HEK293T (cell line): Measurements from ENCODE around the gene COL24A1.

Source experiments
- ARNT ChIP-seq: fragments of 450-650 bp; IDR thresholded peaks from 2 replicates; pipeline ENCODE4 v1.6.1; 2017; ENCODE audit warnings: mild to moderate bottlenecking
- BHLHE40 ChIP-seq: fragments of 450-650 bp; IDR thresholded peaks from 2 replicates; pipeline ENCODE4 v1.6.1; 2016; ENCODE audit warnings: mild to moderate bottlenecking, moderate library complexity, borderline replicate concordance
- ELF4 ChIP-seq: fragments of 450-650 bp; IDR thresholded peaks from 2 replicates; pipeline ENCODE4 v1.6.1; 2017; ENCODE audit warnings: antibody characterized with exemption
- FOXA1 ChIP-seq: fragments of 450-650 bp; IDR thresholded peaks from 2 replicates; pipeline ENCODE4 v1.6.1; 2016; ENCODE audit warnings: mild to moderate bottlenecking
- FOXK2 ChIP-seq: fragments of 450-650 bp; IDR thresholded peaks from 2 replicates; pipeline ENCODE4 v1.6.1; 2016; ENCODE audit warnings: mild to moderate bottlenecking
- FOXM1 ChIP-seq: fragments of 450-650 bp; IDR thresholded peaks from 2 replicates; pipeline ENCODE4 v1.6.1; 2017; ENCODE audit warnings: mild to moderate bottlenecking, borderline replicate concordance
- HDGF ChIP-seq: fragments of 450-650 bp; IDR thresholded peaks from 2 replicates; pipeline ENCODE4 v1.6.1; 2017; ENCODE audit warnings: antibody characterized with exemption, borderline replicate concordance
- L3MBTL2 ChIP-seq: fragments of 450-650 bp; conservative IDR thresholded peaks from 2 replicates; pipeline ENCODE4 v1.6.1; 2016; ENCODE audit warnings: mild to moderate bottlenecking
- NFRKB ChIP-seq: fragments of 450-650 bp; IDR thresholded peaks from 2 replicates; pipeline ENCODE4 v1.6.1; 2016; ENCODE audit warnings: mild to moderate bottlenecking, moderate library complexity
- PKNOX1 ChIP-seq: fragments of 450-650 bp; IDR thresholded peaks from 2 replicates; pipeline ENCODE4 v1.6.1; 2016
- SP1 ChIP-seq: fragments of 450-650 bp; IDR thresholded peaks from 2 replicates; pipeline ENCODE4 v1.6.1; 2017
- SUZ12 ChIP-seq: fragments of 450-650 bp; IDR thresholded peaks from 2 replicates; pipeline ENCODE4 v1.6.1; 2016; ENCODE audit warnings: mild to moderate bottlenecking

GRCh38 chr1:86202552-86203340, 46.2 kb upstream of the COL24A1 start:
- TF ChIP-seq SUZ12 (no peak), PKNOX1 (no peak), FOXK2 (no peak), FOXM1 (no peak), BHLHE40 (no peak), NFRKB (no peak), ELF4 (no peak), ARNT (no peak), L3MBTL2 (no peak), FOXA1 (no peak), SP1 (no peak), HDGF (no peak)
